IMR-90 (cell line): ENCODE measurements around the gene DAPK1. TPM values are rescaled to one million over a fixed set of nuclear protein-coding genes. Genes with fewer than 3 reads are reported as not detected.

ENCODE experiments used
- ATAC-seq: fragments of 200-7000 bp; cut with Tn5 transposase; 2 replicates; pipeline ENCODE4 v1.9.1; 2020; ENCODE audit warnings: low read depth, mild to moderate bottlenecking, moderate library complexity
- BruUV-seq: library from RNA; stranded (reverse); fragments of 400-500 nt; replicated peaks from 2 replicates; lab custom pipeline; 2021; lab: Mats Ljungman, UMichigan
- CTCF ChIA-PET: fragments of 300-600 bp; formaldehyde crosslinking; extraction: SDS; loops from one replicate; lab custom pipeline; 2021; ENCODE audit warnings: antibody characterized with exemption; lab: Yijun Ruan, JAX
- POLR2A ChIA-PET: fragments of 300-600 bp; sonication (Branson Sonifier 250); formaldehyde crosslinking; loops from one replicate; lab custom pipeline; 2022; ENCODE audit warnings: antibody characterized with exemption; ENCODE audit not compliant: unreplicated experiment; lab: Charles Lee
- DNase-seq: peaks from one replicate; pipeline ENCODE4 v3.0.0; 2013
- H2AFZ ChIP-seq: replicated peaks from 2 replicates; pipeline ENCODE3; 2013; ENCODE audit warnings: low read length, mild to moderate bottlenecking; ENCODE audit not compliant: poor library complexity
- H2AK5ac ChIP-seq: 2 replicates; pipeline ENCODE4 v1.6.1; 2013; ENCODE audit warnings: low read depth, low read length, inconsistent platforms
- H2AK9ac ChIP-seq: replicated peaks from 2 replicates; pipeline ENCODE3; 2013; ENCODE audit warnings: mild to moderate bottlenecking, low read depth, low read length, moderate library complexity; ENCODE audit not compliant: poor library complexity
- H2BK120ac ChIP-seq: 2 replicates; pipeline ENCODE4 v1.6.1; 2013; ENCODE audit warnings: low read depth, low read length, inconsistent platforms
- H2BK15ac ChIP-seq: 3 replicates; pipeline ENCODE4 v1.6.1; 2013; ENCODE audit warnings: low read depth, low read length, inconsistent platforms
- H2BK20ac ChIP-seq: 2 replicates; pipeline ENCODE4 v1.6.1; 2013; ENCODE audit warnings: low read depth, mild to moderate bottlenecking, inconsistent platforms, low read length, moderate library complexity
- H2BK5ac ChIP-seq: 2 replicates; pipeline ENCODE4 v1.6.1; 2013; ENCODE audit warnings: mild to moderate bottlenecking, low read depth, low read length, inconsistent platforms; ENCODE audit not compliant: poor library complexity, severe bottlenecking
- H3K14ac ChIP-seq: replicated peaks from 2 replicates; pipeline ENCODE4 v1.6.1; 2013; ENCODE audit warnings: low read depth, low read length, inconsistent platforms
- H3K18ac ChIP-seq: 2 replicates; pipeline ENCODE4 v1.6.1; 2013; ENCODE audit warnings: low read depth, low read length, control low read depth
- H3K23ac ChIP-seq: 2 replicates; pipeline ENCODE4 v1.6.1; 2013; ENCODE audit warnings: low read depth, low read length, inconsistent platforms
- H3K27ac ChIP-seq: 2 replicates; pipeline ENCODE4 v1.5.1; 2013; ENCODE audit warnings: mild to moderate bottlenecking, control low read depth, low read length; ENCODE audit not compliant: insufficient read depth
- H3K27me3 ChIP-seq: 2 replicates; pipeline ENCODE4 v1.6.1; 2013; ENCODE audit warnings: low read length; ENCODE audit not compliant: control insufficient read depth, insufficient read depth
- H3K36me3 ChIP-seq: 2 replicates; pipeline ENCODE4 v1.6.1; 2013; ENCODE audit warnings: low read length, mixed read lengths; ENCODE audit not compliant: control insufficient read depth, insufficient read depth
- H3K4ac ChIP-seq: 2 replicates; pipeline ENCODE4 v1.6.1; 2013; ENCODE audit warnings: low read depth, low read length, inconsistent platforms
- H3K4me1 ChIP-seq: 2 replicates; pipeline ENCODE4 v1.6.1; 2013; ENCODE audit warnings: low read length, mixed read lengths; ENCODE audit not compliant: control insufficient read depth, insufficient read depth
- H3K4me2 ChIP-seq: 2 replicates; pipeline ENCODE4 v1.6.1; 2013; ENCODE audit warnings: low read depth, mild to moderate bottlenecking, control low read depth, low read length, moderate library complexity
- H3K4me3 ChIP-seq: 2 replicates; pipeline ENCODE4 v1.5.1; 2013; ENCODE audit warnings: low read depth, mild to moderate bottlenecking, control low read depth, low read length, moderate library complexity; ENCODE audit not compliant: insufficient read depth
- H3K56ac ChIP-seq: 2 replicates; pipeline ENCODE4 v1.6.1; 2013; ENCODE audit warnings: low read length, inconsistent platforms; ENCODE audit not compliant: insufficient read depth; ENCODE audit errors: extremely low read depth
- H3K79me1 ChIP-seq, 2 experiments: 2 replicates each; pipeline ENCODE4 v1.6.1; 2013; ENCODE audit warnings: low read length in 2 of 2, inconsistent platforms in 1 of 2, low read depth in 1 of 2
- H3K9ac ChIP-seq: 2 replicates; pipeline ENCODE4 v1.6.1; 2013; ENCODE audit warnings: low read depth, low read length, control low read depth
- H3K9me1 ChIP-seq: 2 replicates; pipeline ENCODE4 v1.6.1; 2013; ENCODE audit warnings: low read length, inconsistent platforms; ENCODE audit not compliant: insufficient read depth
- H3K9me3 ChIP-seq: 2 replicates; pipeline ENCODE4 v1.6.1; 2013; ENCODE audit warnings: low read length; ENCODE audit not compliant: control insufficient read depth, insufficient read depth
- H4K20me1 ChIP-seq: 2 replicates; pipeline ENCODE4 v1.6.1; 2013; ENCODE audit warnings: low read length, inconsistent platforms; ENCODE audit not compliant: insufficient read depth
- H4K5ac ChIP-seq: 2 replicates; pipeline ENCODE4 v1.6.1; 2013; ENCODE audit warnings: mild to moderate bottlenecking, low read depth, low read length, control low read depth
- H4K8ac ChIP-seq, 2 experiments: 2 replicates each; pipeline ENCODE4 v1.6.1; 2013; ENCODE audit warnings: low read depth in 2 of 2, low read length in 2 of 2, control low read depth in 1 of 2, inconsistent platforms in 1 of 2
- H4K91ac ChIP-seq: 2 replicates; pipeline ENCODE4 v1.6.1; 2013; ENCODE audit warnings: low read depth, low read length, inconsistent platforms; ENCODE audit not compliant: insufficient read depth
- BHLHE40 ChIP-seq: fragments of 150-350 bp; IDR thresholded peaks from 2 replicates; pipeline ENCODE4 v1.6.1; 2016; ENCODE audit warnings: mild to moderate bottlenecking, low read depth, low read length
- CEBPB ChIP-seq: IDR thresholded peaks from 2 replicates; pipeline ENCODE4 v1.6.1; 2012; ENCODE audit warnings: low read depth, low read length, improper control_type of control experiment
- CHD1 ChIP-seq: IDR thresholded peaks from 2 replicates; pipeline ENCODE4 v1.6.1; 2012; ENCODE audit warnings: low read depth, low read length, improper control_type of control experiment
- FOS ChIP-seq: fragments of 150-350 bp; IDR thresholded peaks from 2 replicates; pipeline ENCODE4 v1.6.1; 2016; ENCODE audit warnings: low read depth, low read length
- MAFK ChIP-seq: IDR thresholded peaks from 2 replicates; pipeline ENCODE4 v1.6.1; 2012; ENCODE audit warnings: low read depth, low read length, improper control_type of control experiment
- MAZ ChIP-seq: IDR thresholded peaks from 2 replicates; pipeline ENCODE4 v1.6.1; 2012; ENCODE audit warnings: low read depth, mild to moderate bottlenecking, low read length, improper control_type of control experiment, moderate library complexity, borderline replicate concordance
- MXI1 ChIP-seq: IDR thresholded peaks from 2 replicates; pipeline ENCODE4 v1.6.1; 2012; ENCODE audit warnings: low read depth, mild to moderate bottlenecking, low read length, moderate library complexity, borderline replicate concordance
- NFE2L2 ChIP-seq: fragments of 150-350 bp; IDR thresholded peaks from 2 replicates; pipeline ENCODE4 v1.6.1; 2016; ENCODE audit warnings: low read depth, mild to moderate bottlenecking, low read length
- RCOR1 ChIP-seq: IDR thresholded peaks from 2 replicates; pipeline ENCODE4 v1.6.1; 2012; ENCODE audit warnings: mild to moderate bottlenecking, low read length, improper control_type of control experiment; ENCODE audit not compliant: insufficient replicate concordance
- RFX5 ChIP-seq: IDR thresholded peaks from 2 replicates; pipeline ENCODE4 v1.8.0; 2012; ENCODE audit warnings: low read depth, mild to moderate bottlenecking, low read length, moderate library complexity
- WGBS, 2 experiments: methylation state at CpG; one replicate each; pipeline versions ENCODE4 v1.1.5 to v1.1.7; 2013; ENCODE audit warnings: missing lambda C conversion rate in 2 of 2; ENCODE audit not compliant: insufficient read length in 1 of 2; ENCODE audit errors: extremely low coverage in 2 of 2; 5-methylcytosine and 5-hydroxymethylcytosine counted together
- dilution Hi-C: fragments of 300-500 bp; cut with HindIII; formaldehyde crosslinking; loops from one replicate; pipeline ENCODE4 v1.14.3; 2018; ENCODE audit warnings: low sequenced_read_pairs; ENCODE audit not compliant: unreplicated experiment
- in situ Hi-C: fragments of 300-500 bp; cut with MboI; formaldehyde crosslinking; loops from 3 replicates; pipeline ENCODE4 v1.14.3; 2019; ENCODE audit warnings: low sequenced_read_pairs, inconsistent platforms, mixed read lengths
- intact Hi-C: fragments of 100-400 bp; cut with micrococcal nuclease; formaldehyde crosslinking; loops from 2 replicates; pipeline ENCODE4 v1.10.0; 2022
- polyA plus RNA-seq, 3 experiments: library from polyadenylated mRNA; depleted of rRNA; stranded (reverse); fragments of >200 nt; gene quantifications; 2 replicates each; pipeline ENCODE4 v1.2.3, GENCODE V29; 2012; ENCODE audit warnings: low replicate concordance in 1 of 3
- total RNA-seq: library from RNA; depleted of rRNA; stranded (reverse); fragments of >200 nt; gene quantifications from 2 replicates; pipeline ENCODE4 v1.2.3, GENCODE V29; 2012
- TF ChIP-seq, protein P1 (sequence below): fragments of 150-350 bp; IDR thresholded peaks from 2 replicates; pipeline ENCODE4 v1.6.1; 2017; ENCODE audit warnings: mild to moderate bottlenecking, antibody characterized with exemption, low read length, low read depth
- TF ChIP-seq, protein P2 (sequence below): conservative IDR thresholded peaks from 2 replicates; pipeline ENCODE4 v1.5.1; 2012; ENCODE audit warnings: mild to moderate bottlenecking, low read depth, low read length, improper control_type of control experiment

Gene DAPK1
- total and polyA plus RNA-seq, 2 of the 4 experiments (the other 2 are of a cell fraction), result under 0.01 to 0.03 TPM

GRCh38 chr9:87694236-87694755 lies 196.6 kb downstream of the DAPK1 start:
- DNase-seq (no peak), ATAC-seq (no peak)
- no peak overlapping the region for H2AK5ac ChIP-seq
- no peaks in the 10 kb centered on the region for H3K27me3 ChIP-seq
- H2AK9ac ChIP-seq, result no peak overlapping the region
- no peak overlapping the region for H3K9ac ChIP-seq
- H2BK20ac ChIP-seq, result no peak overlapping the region
- ChIA-PET POLR2A (no interaction called here), CTCF (interaction anchor here (0.7 kb wide), 1 partner anchor 10 kb away, joined by 3 read pairs; no protein-coding TSS in a partner anchor)
- H3K36me3 ChIP-seq, result no peaks in the 10 kb centered on the region
- H3K56ac ChIP-seq, result no peak overlapping the region
- no peaks in the 10 kb centered on the region for H4K20me1 ChIP-seq
- TF ChIP-seq MAFK (no peak), FOS (no peak), CHD1 (no peak), RFX5 (no peak), NFE2L2 (no peak), CEBPB (no peak), MXI1 (no peak), MAZ (no peak), BHLHE40 (no peak), RCOR1 (no peak)
- TF ChIP-seq, protein P1, sequence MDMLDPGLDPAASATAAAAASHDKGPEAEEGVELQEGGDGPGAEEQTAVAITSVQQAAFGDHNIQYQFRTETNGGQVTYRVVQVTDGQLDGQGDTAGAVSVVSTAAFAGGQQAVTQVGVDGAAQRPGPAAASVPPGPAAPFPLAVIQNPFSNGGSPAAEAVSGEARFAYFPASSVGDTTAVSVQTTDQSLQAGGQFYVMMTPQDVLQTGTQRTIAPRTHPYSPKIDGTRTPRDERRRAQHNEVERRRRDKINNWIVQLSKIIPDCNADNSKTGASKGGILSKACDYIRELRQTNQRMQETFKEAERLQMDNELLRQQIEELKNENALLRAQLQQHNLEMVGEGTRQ, result no peak
- TF ChIP-seq, protein P2, sequence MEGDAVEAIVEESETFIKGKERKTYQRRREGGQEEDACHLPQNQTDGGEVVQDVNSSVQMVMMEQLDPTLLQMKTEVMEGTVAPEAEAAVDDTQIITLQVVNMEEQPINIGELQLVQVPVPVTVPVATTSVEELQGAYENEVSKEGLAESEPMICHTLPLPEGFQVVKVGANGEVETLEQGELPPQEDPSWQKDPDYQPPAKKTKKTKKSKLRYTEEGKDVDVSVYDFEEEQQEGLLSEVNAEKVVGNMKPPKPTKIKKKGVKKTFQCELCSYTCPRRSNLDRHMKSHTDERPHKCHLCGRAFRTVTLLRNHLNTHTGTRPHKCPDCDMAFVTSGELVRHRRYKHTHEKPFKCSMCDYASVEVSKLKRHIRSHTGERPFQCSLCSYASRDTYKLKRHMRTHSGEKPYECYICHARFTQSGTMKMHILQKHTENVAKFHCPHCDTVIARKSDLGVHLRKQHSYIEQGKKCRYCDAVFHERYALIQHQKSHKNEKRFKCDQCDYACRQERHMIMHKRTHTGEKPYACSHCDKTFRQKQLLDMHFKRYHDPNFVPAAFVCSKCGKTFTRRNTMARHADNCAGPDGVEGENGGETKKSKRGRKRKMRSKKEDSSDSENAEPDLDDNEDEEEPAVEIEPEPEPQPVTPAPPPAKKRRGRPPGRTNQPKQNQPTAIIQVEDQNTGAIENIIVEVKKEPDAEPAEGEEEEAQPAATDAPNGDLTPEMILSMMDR, result no peak
- dilution Hi-C loops, result no loop called here
- no peak overlapping the region for H4K8ac ChIP-seq
- no peak overlapping the region for H4K5ac ChIP-seq
- H3K23ac ChIP-seq, result no peak overlapping the region
- H2BK5ac ChIP-seq, result no peak overlapping the region
- H3K9me1 ChIP-seq, result no peaks in the 10 kb centered on the region; the same call in 1 of the 2 replicates
- no peak overlapping the region for H2BK120ac ChIP-seq
- no TSS peak for BruUV-seq
- no peaks in the 10 kb centered on the region for H3K79me1 ChIP-seq
- H3K9me3 ChIP-seq, result no peaks in the 10 kb centered on the region; the same call in 1 of the 2 replicates
- in situ Hi-C loops, result loop anchor here (25.0 kb wide), 2 partner anchors 343 to 1318 kb away; no protein-coding TSS in a partner anchor
- no peak overlapping the region for H2AFZ ChIP-seq
- H3K4me2 ChIP-seq, result no peak overlapping the region
- H2BK15ac ChIP-seq, result no peak overlapping the region
- H3K27ac ChIP-seq, result no peak overlapping the region
- WGBS, 2 experiments, result 75% methylated on average over 1 of the region's 3 CpGs; no CpG with 5 or more reads in 1 of the 2 experiments
- H3K4ac ChIP-seq, result no peak overlapping the region
- H3K4me1 ChIP-seq, result no peaks in the 10 kb centered on the region
- intact Hi-C loops, result no loop called here
- H3K18ac ChIP-seq, result no peak overlapping the region
- no peak overlapping the region for H4K91ac ChIP-seq
- H3K4me3 ChIP-seq, result no peak overlapping the region
- H3K14ac ChIP-seq, result no peak overlapping the region
